H1 (cell line): ENCODE results near the gene C1QTNF1. TPM values are rescaled to one million over a fixed set of nuclear protein-coding genes. Genes with fewer than 3 reads are reported as not detected.

Experiments used
- CTCF ChIA-PET: fragments of 300-600 bp; sonication (Branson Sonifier 250); formaldehyde crosslinking; loops from one replicate; lab custom pipeline; 2021; ENCODE audit not compliant: partially characterized antibody; lab: Charles Lee
- POLR2A ChIA-PET: fragments of 300-600 bp; sonication (Branson Sonifier 250); formaldehyde crosslinking; loops from one replicate; lab custom pipeline; 2021; ENCODE audit warnings: inconsistent platforms; ENCODE audit not compliant: partially characterized antibody; lab: Charles Lee
- DNase-seq, 2 experiments: peaks; one replicate each; pipeline versions ENCODE4 v3.0.0 to v3.0.0-alpha.2; 2010 to 2022; ENCODE audit warnings: low spot score in 2 of 2, low read depth in 1 of 2, mixed read lengths in 1 of 2
- FAIRE-seq: peaks from 2 replicates; lab custom pipeline; 2011; peaks lifted over from hg19 to GRCh38; lab: Jason Lieb, UNC
- H2AFZ ChIP-seq: 2 replicates; pipeline ENCODE4 v1.8.1; 2012; ENCODE audit warnings: low read length, inconsistent platforms
- H2AK5ac ChIP-seq: 2 replicates; pipeline ENCODE4 v1.6.1; 2013; ENCODE audit warnings: low read depth, low read length
- H2BK120ac ChIP-seq: replicated peaks from 2 replicates; pipeline ENCODE3; 2013; ENCODE audit warnings: low read depth, low read length, inconsistent platforms
- H2BK12ac ChIP-seq: 2 replicates; pipeline ENCODE4 v1.6.1; 2013; ENCODE audit warnings: low read depth, low read length
- H2BK15ac ChIP-seq: 2 replicates; pipeline ENCODE4 v1.6.1; 2013; ENCODE audit warnings: low read length
- H2BK20ac ChIP-seq: 2 replicates; pipeline ENCODE4 v1.6.1; 2013; ENCODE audit warnings: low read length
- H2BK5ac ChIP-seq: 2 replicates; pipeline ENCODE4 v1.6.1; 2013; ENCODE audit warnings: low read depth, low read length
- H3K14ac ChIP-seq: 2 replicates; pipeline ENCODE4 v1.6.1; 2013; ENCODE audit warnings: inconsistent platforms; ENCODE audit not compliant: insufficient read length
- H3K18ac ChIP-seq: 2 replicates; pipeline ENCODE4 v1.6.1; 2013; ENCODE audit warnings: low read length; ENCODE audit errors: extremely low read depth
- H3K23ac ChIP-seq: 2 replicates; pipeline ENCODE4 v1.6.1; 2013; ENCODE audit warnings: inconsistent platforms; ENCODE audit not compliant: insufficient read length
- H3K23me2 ChIP-seq: 2 replicates; pipeline ENCODE4 v1.6.1; 2013; ENCODE audit warnings: low read depth, low read length
- H3K27ac ChIP-seq: 2 replicates; pipeline ENCODE4 v1.6.1; 2011; ENCODE audit warnings: low read depth, low read length, inconsistent platforms
- H3K27me3 ChIP-seq, 4 experiments: replicated peaks in 1 of 4; 1 replicate in 1 of 4; 2 replicates in 3 of 4; pipeline versions ENCODE4 v1.6.1 to v1.8.1; 2011 to 2013; ENCODE audit warnings: low read length in 3 of 4, mild to moderate bottlenecking in 3 of 4, inconsistent platforms in 2 of 4, mixed read lengths in 2 of 4, moderate library complexity in 1 of 4; ENCODE audit not compliant: control insufficient read depth in 3 of 4, insufficient read depth in 3 of 4; ENCODE audit errors: extremely low read depth in 1 of 4
- H3K36me3 ChIP-seq, 4 experiments: 2 replicates each; pipeline versions ENCODE4 v1.6.1 to v1.8.1; 2011 to 2013; ENCODE audit warnings: mild to moderate bottlenecking in 4 of 4, low read length in 3 of 4, moderate library complexity in 2 of 4, control low read depth in 1 of 4, inconsistent platforms in 1 of 4; ENCODE audit not compliant: insufficient read depth in 4 of 4, control insufficient read depth in 2 of 4
- H3K4ac ChIP-seq: replicated peaks from 2 replicates; pipeline ENCODE3; 2013; ENCODE audit warnings: low read length, low read depth, mixed read lengths, inconsistent platforms; ENCODE audit not compliant: insufficient read length
- H3K4me1 ChIP-seq, 4 experiments: replicated peaks in 1 of 4; 1 replicate in 1 of 4; 2 replicates in 3 of 4; pipeline versions ENCODE4 v1.6.1 to v1.8.1; 2011 to 2013; ENCODE audit warnings: low read length in 3 of 4, inconsistent platforms in 2 of 4, mixed read lengths in 1 of 4; ENCODE audit not compliant: insufficient read depth in 4 of 4, control insufficient read depth in 3 of 4
- H3K4me2 ChIP-seq, 2 experiments: 2 replicates each; pipeline versions ENCODE4 v1.6.1 to v1.8.1; 2011 to 2013; ENCODE audit warnings: low read depth in 2 of 2, low read length in 2 of 2, control low read depth in 1 of 2, inconsistent platforms in 1 of 2, mild to moderate bottlenecking in 1 of 2; ENCODE audit not compliant: insufficient read depth in 1 of 2
- H3K4me3 ChIP-seq, 4 experiments: fragments of 200-600, 300-600 bp in 1 of 4; sonication (generic), shearing (Covaris generic), sonication (Bioruptor Twin) in 1 of 4; 2 replicates each; pipeline versions ENCODE4 v1.5.1 to v1.8.1; 2011 to 2016; ENCODE audit warnings: low read length in 4 of 4, low read depth in 3 of 4, control low read depth in 2 of 4, inconsistent platforms in 2 of 4, mild to moderate bottlenecking in 2 of 4, mixed read lengths in 1 of 4, moderate library complexity in 1 of 4; ENCODE audit not compliant: insufficient read depth in 2 of 4; ENCODE audit errors: extremely low read depth in 1 of 4
- H3K56ac ChIP-seq: replicated peaks from 2 replicates; pipeline ENCODE3; 2013; ENCODE audit warnings: low read depth, mild to moderate bottlenecking, mixed read lengths, low read length, inconsistent platforms; ENCODE audit not compliant: insufficient read length
- H3K79me1 ChIP-seq: 2 replicates; pipeline ENCODE4 v1.6.1; 2013; ENCODE audit warnings: low read depth, low read length, control low read depth
- H3K79me2 ChIP-seq, 2 experiments: 2 replicates each; pipeline versions ENCODE4 v1.6.1 to v1.8.1; 2012 to 2013; ENCODE audit warnings: low read length in 2 of 2, mild to moderate bottlenecking in 2 of 2, inconsistent platforms in 1 of 2; ENCODE audit not compliant: insufficient read depth in 2 of 2, control insufficient read depth in 1 of 2
- H3K9ac ChIP-seq, 4 experiments: replicated peaks in 1 of 4; 1 replicate in 1 of 4; 2 replicates in 3 of 4; pipeline versions ENCODE4 v1.6.1 to v1.8.1; 2011 to 2013; ENCODE audit warnings: low read depth in 3 of 4, low read length in 3 of 4, control low read depth in 2 of 4, mild to moderate bottlenecking in 2 of 4, moderate library complexity in 2 of 4, inconsistent platforms in 1 of 4; ENCODE audit errors: extremely low read depth in 1 of 4
- H3K9me3 ChIP-seq, 2 experiments: 2 replicates each; pipeline versions ENCODE4 v1.6.1 to v1.8.1; 2012 to 2013; ENCODE audit warnings: mild to moderate bottlenecking in 2 of 2, moderate library complexity in 2 of 2, control low read depth in 1 of 2, inconsistent platforms in 1 of 2, low read depth in 1 of 2, low read length in 1 of 2, mixed read lengths in 1 of 2; ENCODE audit not compliant: insufficient read depth in 2 of 2
- H4K20me1 ChIP-seq, 2 experiments: replicated peaks in 1 of 2; 2 replicates each; pipeline versions ENCODE3 to v1.8.1; 2011 to 2013; ENCODE audit warnings: inconsistent platforms in 2 of 2, low read length in 2 of 2, mild to moderate bottlenecking in 1 of 2; ENCODE audit not compliant: insufficient read depth in 2 of 2, control insufficient read depth in 1 of 2
- H4K5ac ChIP-seq: 2 replicates; pipeline ENCODE4 v1.6.1; 2013; ENCODE audit warnings: low read length, low read depth, mixed read lengths, inconsistent platforms; ENCODE audit not compliant: insufficient read length
- H4K8ac ChIP-seq: 2 replicates; pipeline ENCODE4 v1.8.0; 2013; ENCODE audit warnings: mild to moderate bottlenecking, moderate library complexity, low read length, inconsistent platforms; ENCODE audit not compliant: insufficient read depth; ENCODE audit errors: extremely low read depth
- H4K91ac ChIP-seq: replicated peaks from 2 replicates; pipeline ENCODE3; 2013; ENCODE audit warnings: low read length, mixed read lengths, inconsistent platforms; ENCODE audit not compliant: insufficient read length
- ASH2L ChIP-seq: fragments of 200-600, 300-600 bp; sonication (generic); IDR thresholded peaks from one replicate; pipeline ENCODE4 v1.7.1; 2017; ENCODE audit warnings: low read length
- EGR1 ChIP-seq: IDR thresholded peaks from 2 replicates; pipeline ENCODE4 v1.6.1; 2011; ENCODE audit warnings: low read depth, low read length, borderline replicate concordance
- HDAC6 ChIP-seq: IDR thresholded peaks from one replicate; pipeline ENCODE4 v1.7.1; 2012; ENCODE audit warnings: low read depth, mild to moderate bottlenecking, inconsistent platforms, low read length, moderate library complexity
- JUN ChIP-seq: IDR thresholded peaks from 2 replicates; pipeline ENCODE4 v1.6.1; 2011; ENCODE audit warnings: low read depth, mild to moderate bottlenecking, improper control_type of control experiment, low read length
- KDM4A ChIP-seq: IDR thresholded peaks from one replicate; pipeline ENCODE4 v1.7.1; 2012; ENCODE audit warnings: low read depth, mild to moderate bottlenecking, moderate library complexity, low read length, inconsistent platforms; ENCODE audit not compliant: severe bottlenecking
- KDM5A ChIP-seq: fragments of 200-600 bp; IDR thresholded peaks from 2 replicates; pipeline ENCODE4 v1.7.1; 2012; ENCODE audit warnings: mild to moderate bottlenecking, low read length, inconsistent platforms, mixed read lengths
- RAD21 ChIP-seq, 2 experiments: IDR thresholded peaks in 1 of 2; conservative IDR thresholded peaks in 1 of 2; 2 replicates each; pipeline ENCODE4 v1.6.1; 2011; ENCODE audit warnings: low read depth in 2 of 2, low read length in 2 of 2, improper control_type of control experiment in 1 of 2, inconsistent platforms in 1 of 2, mild to moderate bottlenecking in 1 of 2, moderate library complexity in 1 of 2
- YY1 ChIP-seq: IDR thresholded peaks from 2 replicates; pipeline ENCODE4 v1.6.1; 2011; ENCODE audit warnings: low read depth, mild to moderate bottlenecking, low read length
- WGBS, 2 experiments: shearing (Covaris generic) in 1 of 2; methylation state at CpG; one replicate each; pipeline versions ENCODE4 v1.1.6 to v1.1.7; 2013 to 2015; ENCODE audit warnings: low lambda C conversion rate in 2 of 2, mixed read lengths in 2 of 2, inconsistent platforms in 1 of 2, low coverage in 1 of 2, missing lambda C conversion rate in 1 of 2; ENCODE audit not compliant: insufficient replicate concordance in 2 of 2, insufficient coverage in 1 of 2, insufficient read length in 1 of 2; ENCODE audit errors: extremely low coverage in 1 of 2, missing lambda C conversion rate in 1 of 2; 5-methylcytosine and 5-hydroxymethylcytosine counted together
- polyA plus RNA-seq, 7 experiments: library from polyadenylated mRNA; depleted of rRNA in 3 of 7; stranded (reverse) in 5 of 7; unstranded in 2 of 7; fragments of >200 nt in 5 of 7; fragments of 200-250 nt in 2 of 7; gene quantifications; 1 replicate in 5 of 7; 2 replicates in 1 of 7; 4 replicates in 1 of 7; pipeline versions ENCODE4 v1.2.1 to v1.2.3, GENCODE V29; 2011 to 2013; ENCODE audit warnings: missing spikeins in 2 of 7, mixed read lengths in 2 of 7
- total RNA-seq: library from RNA; stranded (reverse); fragmentation: NEBNext Ultra II Directional; extraction: Animal tissue kit (Norgen Biotek cat#: 25700); gene quantifications from 2 replicates; pipeline ENCODE4 v1.2.1, GENCODE V29; 2021
- TF ChIP-seq, protein P1 (sequence below): IDR thresholded peaks from 2 replicates; pipeline ENCODE4 v1.6.1; 2011; ENCODE audit warnings: low read depth, mild to moderate bottlenecking, low read length; ENCODE audit not compliant: insufficient read depth

C1QTNF1 gene
- total and polyA plus RNA-seq, 2 of the 8 experiments (the other 6 are each of a cell fraction or from before 2014, with no cell fraction given): 1.5 to 2.5 TPM

DNA sequence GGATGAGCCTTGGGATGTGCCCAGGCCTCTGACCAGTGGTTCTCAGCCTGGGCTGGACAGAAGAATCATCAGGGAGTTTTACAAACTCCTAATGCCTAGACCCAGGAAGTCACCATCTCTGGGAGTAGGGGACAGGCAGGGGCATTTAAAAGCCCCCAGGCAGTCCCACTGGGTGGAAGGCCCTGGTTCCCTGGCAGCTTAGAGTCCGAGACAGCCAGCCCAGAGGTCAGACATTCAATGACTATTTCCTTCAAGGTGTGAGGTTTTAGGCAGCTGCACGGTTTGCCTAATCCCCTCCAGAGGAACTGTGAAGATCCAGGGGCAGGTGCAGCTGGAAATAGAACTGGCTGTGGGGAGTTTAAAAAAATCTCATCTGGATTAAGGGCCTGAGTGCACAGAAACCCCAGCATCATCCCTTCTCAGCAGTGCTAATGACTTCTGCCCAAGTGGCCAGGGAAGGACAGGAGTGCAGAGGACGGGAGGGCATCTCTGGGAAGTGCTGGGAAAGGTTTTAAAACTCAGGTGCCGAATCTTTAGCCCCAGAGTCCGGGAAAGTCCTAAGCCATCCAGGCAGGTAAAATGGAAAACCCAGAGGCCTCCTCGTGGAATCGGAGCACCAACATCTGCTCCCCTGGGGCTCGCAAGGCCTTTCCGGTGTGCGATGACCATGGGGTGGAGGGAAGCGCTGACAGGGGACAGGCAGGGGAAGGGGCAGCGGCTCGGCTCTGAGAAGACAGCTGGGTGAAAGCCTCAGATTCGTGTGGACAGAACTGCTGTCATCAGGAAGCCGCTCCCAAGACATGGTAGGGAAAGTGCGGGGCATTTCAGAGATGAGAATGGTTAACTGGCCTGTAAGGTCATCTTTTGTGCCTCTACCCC lies 42.7 kb upstream of the C1QTNF1 start:
- ChIA-PET CTCF (interaction anchor here (0.6 to 4.6 kb wide), 10 partner anchors 10 to 159 kb away, joined by 3 to 29 read pairs (median 4); no protein-coding TSS in a partner anchor), POLR2A (interaction anchor here (0.7 to 1.1 kb wide), 2 partner anchors 54 to 82 kb away, joined by 3 read pairs; no protein-coding TSS in a partner anchor)
- Histone ChIP-seq H4K8ac (no peak overlapping the region), H4K91ac (no peak overlapping the region), H2BK5ac (no peak overlapping the region), H4K20me1 (no peaks in the 10 kb centered on the region), H3K9me3 (no peaks in the 10 kb centered on the region), H3K4me2 (no peak overlapping the region), H3K56ac (no peak overlapping the region), H3K4me1 (peaks cover 0 to 15% (median 9%) of the 10 kb centered on the region in 4 experiments; a peak in 6 of 7 replicates), H2BK15ac (no peak overlapping the region), H2BK12ac (no peak overlapping the region), H3K27ac (no peak overlapping the region), H3K79me2 (no peaks in the 10 kb centered on the region; a peak in 1 of 4 replicates), H3K14ac (no peak overlapping the region), H4K5ac (no peak overlapping the region), H2AK5ac (no peak overlapping the region), H3K4me3 (no peak overlapping the region), H3K36me3 (no peaks in the 10 kb centered on the region), H2BK120ac (no peak overlapping the region), H2BK20ac (no peak overlapping the region), H3K23me2 (no peaks in the 10 kb centered on the region), H2AFZ (no peak overlapping the region), H3K9ac (no peak overlapping the region), H3K27me3 (no peaks in the 10 kb centered on the region), H3K4ac (no peak overlapping the region), H3K23ac (no peak overlapping the region), H3K18ac (no peak overlapping the region), H3K79me1 (no peaks in the 10 kb centered on the region)
- no peak for DNase-seq
- 85% methylated on average over 16 of the region's 16 CpGs; no CpG with 5 or more reads in 1 of the 2 experiments for WGBS, 2 experiments
- FAIRE-seq: no peak
- no peak for TF ChIP-seq ASH2L
- TF ChIP-seq, protein P1, sequence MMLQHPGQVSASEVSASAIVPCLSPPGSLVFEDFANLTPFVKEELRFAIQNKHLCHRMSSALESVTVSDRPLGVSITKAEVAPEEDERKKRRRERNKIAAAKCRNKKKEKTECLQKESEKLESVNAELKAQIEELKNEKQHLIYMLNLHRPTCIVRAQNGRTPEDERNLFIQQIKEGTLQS: no peak
- TF ChIP-seq EGR1: no peak
- no peak for TF ChIP-seq KDM5A
- no peak for TF ChIP-seq JUN
- TF ChIP-seq RAD21 (IDR thresholded peaks at IDR 0.05 in 1 of 2, conservative IDR thresholded peaks at IDR 0.05 in 1 of 2; ENCODE audit: low read depth in 2 of 2, low read length in 2 of 2): no peak
- no peak for TF ChIP-seq HDAC6
- no peak for TF ChIP-seq KDM4A
- no peak for TF ChIP-seq YY1
